MM.1S (cell line): ENCODE results near the gene DCTN5.

Experiments used
- EZH2 ChIP-seq: fragments of 300-600 bp; sonication (generic); optimal IDR thresholded peaks from 2 replicates; pipeline ENCODE3; 2017; ENCODE audit warnings: low read depth, mild to moderate bottlenecking, antibody characterized with exemption, low read length, mixed read lengths
- TF ChIP-seq, protein P1 (sequence below): fragments of 300-600 bp; sonication (generic); IDR thresholded peaks from 2 replicates; pipeline ENCODE4 v1.5.1; 2016; ENCODE audit warnings: antibody characterized with exemption, low read length, mixed read lengths

GRCh38 chr16:23711785-23712184, 70.5 kb downstream of the DCTN5 start:
- TF ChIP-seq, protein P1, sequence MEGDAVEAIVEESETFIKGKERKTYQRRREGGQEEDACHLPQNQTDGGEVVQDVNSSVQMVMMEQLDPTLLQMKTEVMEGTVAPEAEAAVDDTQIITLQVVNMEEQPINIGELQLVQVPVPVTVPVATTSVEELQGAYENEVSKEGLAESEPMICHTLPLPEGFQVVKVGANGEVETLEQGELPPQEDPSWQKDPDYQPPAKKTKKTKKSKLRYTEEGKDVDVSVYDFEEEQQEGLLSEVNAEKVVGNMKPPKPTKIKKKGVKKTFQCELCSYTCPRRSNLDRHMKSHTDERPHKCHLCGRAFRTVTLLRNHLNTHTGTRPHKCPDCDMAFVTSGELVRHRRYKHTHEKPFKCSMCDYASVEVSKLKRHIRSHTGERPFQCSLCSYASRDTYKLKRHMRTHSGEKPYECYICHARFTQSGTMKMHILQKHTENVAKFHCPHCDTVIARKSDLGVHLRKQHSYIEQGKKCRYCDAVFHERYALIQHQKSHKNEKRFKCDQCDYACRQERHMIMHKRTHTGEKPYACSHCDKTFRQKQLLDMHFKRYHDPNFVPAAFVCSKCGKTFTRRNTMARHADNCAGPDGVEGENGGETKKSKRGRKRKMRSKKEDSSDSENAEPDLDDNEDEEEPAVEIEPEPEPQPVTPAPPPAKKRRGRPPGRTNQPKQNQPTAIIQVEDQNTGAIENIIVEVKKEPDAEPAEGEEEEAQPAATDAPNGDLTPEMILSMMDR = no peak
- no peak for TF ChIP-seq EZH2
